HL-60/S4 treated with retinoic acid at 250 ng/mL for 4 days and 3 days (cell line): ENCODE results near the gene PRKCE.

Experiments
- in situ Hi-C: fragments of 300-500 bp; cut with MboI; formaldehyde crosslinking; loops from 2 replicates; pipeline ENCODE4 v1.7.0; 2022; ENCODE audit warnings: low sequenced_read_pairs

Gene PRKCE

DNA sequence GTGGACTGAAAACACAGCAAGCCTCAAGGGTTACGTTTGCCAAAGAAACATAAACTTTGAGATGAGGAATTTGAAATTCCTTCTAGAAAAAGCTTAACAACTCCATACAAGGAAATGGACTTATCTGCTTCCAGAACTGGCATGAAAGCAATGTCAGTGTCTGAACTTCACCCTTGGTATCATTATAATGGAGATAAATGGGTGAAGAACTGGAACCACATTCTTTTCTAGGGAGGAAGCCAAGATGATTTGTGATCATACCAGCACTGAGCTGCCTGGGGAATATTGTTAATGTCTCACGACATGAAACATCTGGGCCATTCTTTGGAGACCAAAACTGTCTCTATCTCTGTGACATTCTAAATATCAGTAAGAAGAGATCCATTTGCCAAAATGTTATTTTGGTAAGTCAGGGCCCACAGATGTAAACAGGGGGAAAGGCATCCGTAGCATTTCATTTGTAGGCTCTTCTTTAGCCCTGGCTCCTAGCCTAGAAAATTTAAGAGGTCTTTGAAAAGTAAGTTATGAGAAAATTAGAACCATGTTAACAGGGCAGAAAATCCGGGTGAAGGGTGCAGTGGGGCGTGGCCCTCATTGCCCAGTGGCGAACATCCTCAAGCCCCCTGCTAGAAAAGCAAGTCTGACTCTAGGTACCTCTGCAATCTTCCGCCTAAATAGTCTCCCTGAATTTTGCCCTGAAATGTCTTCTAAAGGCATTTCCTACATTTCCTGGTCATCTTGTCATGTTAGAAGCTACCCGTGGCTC, 350.4 kb downstream of the PRKCE start:
- in situ Hi-C loops = loop anchor here (10.0 to 25.0 kb wide), 2 partner anchors 453 to 1335 kb away; no protein-coding TSS in a partner anchor

- in situ Hi-C loops = loop anchor here (10.0 to 25.0 kb wide), 2 partner anchors 452 to 1335 kb away; no protein-coding TSS in a partner anchor
These were observed 351.0 kb downstream of the PRKCE start for GRCh38 chr2:46002507-46002883.

GRCh38 chr2:46002947-46003346, 351.5 kb downstream of the PRKCE start:
- in situ Hi-C loops = loop anchor here (10.0 to 25.0 kb wide), 2 partner anchors 452 to 1334 kb away; no protein-coding TSS in a partner anchor

DNA sequence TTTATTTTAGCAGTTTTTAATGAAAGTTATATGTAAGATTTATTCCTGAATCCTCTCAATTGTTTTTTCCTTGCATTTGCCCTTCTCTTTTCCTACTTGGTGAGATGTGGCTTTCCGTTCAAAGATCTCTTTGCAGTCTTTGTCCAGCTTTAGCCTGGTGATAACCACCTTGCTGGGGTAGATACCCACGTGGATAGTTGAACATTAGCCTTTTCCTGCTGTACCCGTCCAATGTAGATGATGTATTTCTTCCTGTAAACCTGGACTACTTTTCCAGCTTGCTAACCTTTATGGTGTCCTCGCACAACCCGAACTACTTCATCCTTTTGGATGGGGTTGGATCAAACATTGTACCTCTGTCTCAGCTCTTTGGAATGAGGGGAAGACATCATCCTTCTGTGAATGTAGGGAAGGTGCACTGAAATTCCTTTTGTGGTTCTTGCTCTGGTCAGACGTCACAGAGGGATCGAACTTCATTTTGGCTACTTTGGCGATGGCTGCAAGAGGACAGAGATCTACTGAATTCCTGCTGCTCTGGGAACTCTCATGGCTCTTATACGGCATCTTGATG, 352.5 kb downstream of the PRKCE start:
- in situ Hi-C loops = loop anchor here (10.0 to 25.0 kb wide), 2 partner anchors 451 to 1333 kb away; no protein-coding TSS in a partner anchor

- in situ Hi-C loops = loop anchor here (10.0 to 25.0 kb wide), 2 partner anchors 448 to 1331 kb away; no protein-coding TSS in a partner anchor
These were observed 355.1 kb downstream of the PRKCE start for GRCh38 chr2:46006473-46007025.

DNA sequence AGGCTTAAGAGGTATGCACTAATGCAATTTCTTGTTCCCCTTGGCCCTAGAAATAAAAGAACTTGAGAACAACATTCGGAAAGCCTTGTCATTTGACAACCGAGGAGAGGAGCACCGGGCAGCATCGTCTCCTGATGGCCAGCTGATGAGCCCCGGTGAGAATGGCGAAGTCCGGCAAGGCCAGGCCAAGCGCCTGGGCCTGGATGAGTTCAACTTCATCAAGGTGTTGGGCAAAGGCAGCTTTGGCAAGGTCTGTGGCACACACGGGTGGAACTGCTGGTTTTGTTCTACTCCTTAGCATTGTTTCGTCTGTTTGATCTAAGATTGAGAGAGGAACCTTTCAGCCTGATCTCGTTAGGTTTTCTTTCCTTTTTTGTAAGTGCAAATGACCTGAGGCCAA, 355.9 kb downstream of the PRKCE start:
- in situ Hi-C loops = loop anchor here (10.0 to 25.0 kb wide), 2 partner anchors 447 to 1330 kb away; no protein-coding TSS in a partner anchor

- in situ Hi-C loops = loop anchor here (10.0 to 25.0 kb wide), 2 partner anchors 447 to 1329 kb away; no protein-coding TSS in a partner anchor
These were observed 356.8 kb downstream of the PRKCE start for GRCh38 chr2:46008091-46008870.

DNA sequence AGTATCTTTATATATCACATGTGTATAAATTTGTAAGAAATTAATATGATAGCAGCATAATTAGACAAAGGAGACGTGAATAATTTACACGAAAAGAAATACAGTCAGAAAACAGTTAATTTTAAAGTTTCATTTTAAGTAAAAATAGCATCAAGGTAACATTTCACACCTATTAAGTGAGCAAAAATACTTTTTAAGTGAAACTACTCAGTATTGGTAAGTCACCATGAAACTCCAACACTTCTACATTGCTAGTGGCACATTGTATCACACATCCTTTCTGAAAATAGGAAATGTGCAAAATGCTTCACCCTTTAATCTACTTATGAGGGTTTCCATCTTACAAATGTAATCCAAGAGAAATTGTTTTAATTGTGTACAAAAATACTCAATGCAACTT, 357.8 kb downstream of the PRKCE start:
- in situ Hi-C loops = loop anchor here (10.0 to 25.0 kb wide), 2 partner anchors 445 to 1328 kb away; no protein-coding TSS in a partner anchor

DNA sequence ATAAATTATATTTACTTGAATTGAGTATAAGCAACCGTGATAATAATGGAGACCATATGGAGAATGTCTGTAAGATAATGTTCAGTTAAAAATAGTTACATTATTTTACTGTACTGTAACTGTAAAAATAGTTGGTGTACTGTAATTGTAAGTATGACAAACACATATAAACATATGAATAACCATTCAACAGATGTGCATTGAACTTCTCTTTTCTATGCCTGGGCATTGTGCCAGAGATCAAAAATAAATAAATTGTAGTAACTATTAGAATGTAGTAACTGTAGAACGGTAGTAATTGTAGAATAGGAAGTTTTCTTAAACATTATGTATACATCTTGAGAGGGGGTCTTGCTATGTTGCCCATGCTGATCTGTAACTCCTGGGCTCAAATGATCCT, 358.3 kb downstream of the PRKCE start:
- in situ Hi-C loops = loop anchor here (10.0 to 25.0 kb wide), 2 partner anchors 445 to 1328 kb away; no protein-coding TSS in a partner anchor

DNA sequence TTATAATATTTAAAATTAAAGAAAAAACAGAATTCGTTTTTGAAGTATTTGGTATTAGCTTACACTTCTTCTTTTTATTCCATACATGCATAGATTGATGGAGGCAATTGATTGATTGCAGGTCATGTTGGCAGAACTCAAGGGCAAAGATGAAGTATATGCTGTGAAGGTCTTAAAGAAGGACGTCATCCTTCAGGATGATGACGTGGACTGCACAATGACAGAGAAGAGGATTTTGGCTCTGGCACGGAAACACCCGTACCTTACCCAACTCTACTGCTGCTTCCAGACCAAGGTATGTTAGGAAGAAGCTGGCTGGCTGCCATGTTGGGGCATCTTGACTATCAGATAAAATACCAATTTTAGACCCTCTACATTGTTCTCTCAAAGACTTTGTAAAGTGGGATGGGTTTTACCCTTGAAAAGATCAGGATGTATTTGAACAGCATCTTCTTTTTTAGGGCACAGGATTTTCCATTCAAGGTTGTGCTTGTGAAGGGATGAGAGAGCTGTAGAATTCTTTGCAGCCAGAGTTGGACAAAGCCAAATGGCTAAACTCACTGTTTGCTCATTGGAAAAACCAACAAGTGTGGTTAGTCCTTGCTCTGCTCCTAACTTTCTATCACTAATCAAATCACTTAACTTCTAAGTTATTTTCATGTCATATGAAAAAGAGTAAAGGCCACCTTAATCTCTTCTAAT, 358.9 kb downstream of the PRKCE start:
- in situ Hi-C loops = loop anchor here (25.0 kb wide), 1 partner anchor 1327 kb away; no protein-coding TSS in a partner anchor

DNA sequence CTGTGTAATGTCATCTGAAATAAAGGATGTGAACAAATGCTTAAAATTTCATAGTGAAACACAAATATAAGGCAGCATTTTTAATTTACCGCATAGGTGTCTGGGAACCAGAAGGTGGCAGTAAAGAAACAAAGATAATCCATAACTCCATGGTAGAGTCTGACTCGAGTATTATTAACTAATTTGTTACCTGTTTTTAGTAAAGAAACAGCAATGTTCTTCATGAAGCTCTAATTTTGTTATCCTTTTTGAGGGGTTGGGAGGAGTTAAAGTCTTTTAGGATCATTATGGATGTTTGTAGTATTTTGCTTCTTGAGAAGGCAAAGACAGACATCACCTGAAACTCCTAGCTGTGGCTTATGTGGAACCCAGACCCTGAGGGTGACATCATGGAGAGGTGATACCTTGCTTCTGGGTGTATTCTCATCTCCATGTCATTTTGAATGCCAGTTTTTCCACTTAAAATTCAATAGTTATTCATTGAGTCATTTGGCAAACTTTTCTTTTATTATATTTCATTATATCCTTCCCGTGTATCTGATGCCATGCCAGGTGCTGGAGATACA, 359.5 kb downstream of the PRKCE start:
- in situ Hi-C loops = loop anchor here (25.0 kb wide), 1 partner anchor 1326 kb away; no protein-coding TSS in a partner anchor

DNA sequence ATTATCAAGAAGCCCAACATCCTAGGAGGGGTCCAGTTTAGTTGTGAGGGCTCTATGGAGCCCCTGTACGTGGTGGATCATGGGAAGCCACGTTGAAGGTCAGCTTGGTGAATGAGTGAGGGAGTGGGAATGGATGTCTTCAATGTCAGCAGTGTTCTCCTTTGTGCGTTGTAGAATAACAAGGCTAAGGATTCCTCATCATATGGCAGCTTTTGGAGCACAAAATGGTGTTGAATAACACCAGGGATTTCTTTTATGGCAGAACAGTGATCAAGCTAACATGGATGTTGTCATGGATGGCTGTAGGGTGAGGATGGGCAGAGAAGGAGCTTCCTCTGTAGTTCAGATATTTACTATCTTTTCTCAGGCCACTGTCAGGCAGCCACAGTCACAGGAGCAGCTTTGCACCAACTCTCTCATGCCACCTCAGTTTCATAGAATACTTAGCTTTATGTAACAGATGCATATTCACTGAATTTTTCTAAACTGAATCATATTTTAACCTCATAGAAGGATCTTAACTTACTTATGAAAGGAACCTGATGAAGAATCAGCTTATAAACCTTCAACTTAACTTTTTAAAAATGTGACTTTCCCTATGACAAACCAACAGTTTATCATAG, 361.3 kb downstream of the PRKCE start:
- in situ Hi-C loops = loop anchor here (25.0 kb wide), 1 partner anchor 1325 kb away; no protein-coding TSS in a partner anchor

DNA sequence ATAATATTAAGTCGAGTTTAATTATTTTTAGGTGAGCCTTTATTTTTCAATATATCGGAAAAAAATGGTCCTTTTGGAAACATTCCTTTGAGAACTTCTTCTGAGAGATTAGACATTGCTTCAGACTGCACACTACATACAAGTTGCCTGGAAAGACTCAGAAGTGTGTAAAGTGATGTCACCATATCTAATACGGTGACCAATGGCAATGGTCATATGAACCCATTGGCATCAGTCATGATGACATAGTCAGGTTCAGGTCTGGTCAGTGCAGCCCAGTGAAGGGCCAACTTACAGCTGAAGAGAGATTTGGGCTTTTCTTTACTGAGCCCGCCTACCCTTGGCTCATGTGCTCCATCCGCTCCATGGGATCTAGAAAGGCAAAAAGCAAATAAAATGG, 362.3 kb downstream of the PRKCE start:
- in situ Hi-C loops = loop anchor here (25.0 kb wide), 1 partner anchor 1324 kb away; no protein-coding TSS in a partner anchor

DNA sequence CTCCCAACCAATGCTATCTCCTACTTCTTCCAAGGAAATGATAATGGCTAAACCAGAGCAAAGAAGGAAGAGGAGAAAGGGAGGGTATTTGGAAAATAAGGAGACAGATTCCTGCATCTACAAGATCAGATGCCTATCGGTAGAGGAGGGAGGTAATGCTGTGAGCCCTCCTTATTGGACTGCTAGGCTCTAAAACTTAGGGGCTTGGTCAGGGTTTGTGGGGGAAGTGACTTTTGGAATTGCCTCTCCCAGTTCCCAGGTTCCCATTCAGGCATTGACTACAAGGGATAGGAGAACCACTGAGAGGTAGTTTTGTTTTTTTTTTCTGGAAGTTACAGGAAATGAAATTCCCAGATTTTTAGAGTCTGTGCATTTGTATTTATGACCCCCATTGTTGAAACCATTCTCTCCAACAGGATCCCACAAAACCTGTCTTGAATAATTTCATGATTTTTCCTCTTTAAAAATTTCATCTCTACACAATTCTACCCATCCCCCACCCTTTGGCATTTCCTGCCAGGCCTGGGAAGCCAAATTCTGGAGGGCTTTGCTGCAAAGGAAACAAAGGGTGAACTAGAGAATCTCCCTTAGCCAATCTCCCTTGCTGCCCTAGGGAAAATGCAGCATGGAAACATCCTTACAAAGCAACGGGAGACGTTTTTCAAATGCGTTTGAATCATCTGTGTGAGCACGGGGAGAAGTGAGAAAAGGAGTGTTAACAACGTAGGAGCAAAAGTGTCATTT, 363.6 kb downstream of the PRKCE start:
- in situ Hi-C loops = loop anchor here (25.0 kb wide), 1 partner anchor 1322 kb away; no protein-coding TSS in a partner anchor

- in situ Hi-C loops = loop anchor here (25.0 kb wide), 1 partner anchor 1322 kb away; no protein-coding TSS in a partner anchor
These were observed 364.2 kb downstream of the PRKCE start for GRCh38 chr2:46015671-46016070.

GRCh38 chr2:46016091-46016490, 364.6 kb downstream of the PRKCE start:
- in situ Hi-C loops = loop anchor here (25.0 kb wide), 1 partner anchor 1321 kb away; no protein-coding TSS in a partner anchor

DNA sequence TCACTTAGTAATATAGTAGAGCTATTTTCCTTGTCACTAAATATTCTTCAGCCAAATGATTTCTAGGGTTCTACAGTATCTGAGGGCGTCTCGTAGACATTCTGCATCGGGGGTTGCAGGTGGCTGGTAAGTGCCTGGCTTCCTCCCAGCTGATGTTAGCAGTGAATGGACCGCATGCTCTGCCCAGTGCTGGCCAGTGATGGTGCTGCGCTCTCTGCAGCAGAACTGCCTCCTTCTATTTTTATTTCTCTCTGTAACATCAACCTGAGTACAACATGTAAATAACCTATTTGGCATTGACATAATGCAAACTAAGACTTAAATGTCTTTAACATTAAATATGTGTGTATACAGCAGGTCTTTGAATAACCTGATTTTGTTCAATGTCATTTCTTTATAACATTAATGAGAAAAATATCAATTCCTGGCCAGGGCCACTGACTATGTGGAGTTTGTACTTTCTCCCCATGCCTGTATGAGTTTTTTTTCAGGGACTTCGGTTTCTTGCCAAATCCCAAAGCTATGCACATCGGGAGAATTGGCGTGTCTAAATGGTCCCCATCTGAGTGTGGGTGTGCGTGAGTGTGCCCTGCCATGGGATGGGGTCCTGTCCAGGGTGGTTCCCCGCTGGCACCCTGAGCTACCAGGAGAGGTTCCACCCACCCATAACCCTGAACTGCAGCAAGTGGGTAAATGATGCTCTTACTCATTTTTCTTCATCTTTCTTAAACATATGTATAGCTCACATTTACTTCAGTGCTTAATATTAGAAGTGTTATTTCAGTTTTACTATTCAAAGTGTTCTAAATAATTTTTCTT, 367.5 kb downstream of the PRKCE start:
- in situ Hi-C loops = loop anchor here (25.0 kb wide), 1 partner anchor 1318 kb away; no protein-coding TSS in a partner anchor
